Osteocyte (in vitro differentiated cells): Measurements from ENCODE around the gene VASP. TPM values are rescaled to one million over a fixed set of nuclear protein-coding genes. Genes with fewer than 3 reads are reported as not detected.

Source experiments
- DNase-seq: peaks from one replicate; pipeline ENCODE4 v3.0.0; 2021; ENCODE audit warnings: mixed read lengths; ENCODE audit not compliant: unreplicated experiment; ENCODE audit errors: extremely low spot score
- H3K27ac Mint-ChIP-seq: one replicate; pipeline ENCODE4 v1.8.0; 2021; ENCODE audit warnings: mild to moderate bottlenecking, mixed read lengths; ENCODE audit not compliant: unreplicated experiment
- H3K27me3 Mint-ChIP-seq: one replicate; pipeline ENCODE4 v1.8.0; 2021; ENCODE audit warnings: mixed read lengths; ENCODE audit not compliant: unreplicated experiment
- H3K36me3 Mint-ChIP-seq: one replicate; pipeline ENCODE4 v1.8.0; 2021; ENCODE audit warnings: mixed read lengths; ENCODE audit not compliant: unreplicated experiment
- H3K4me1 Mint-ChIP-seq: one replicate; pipeline ENCODE4 v1.8.0; 2021; ENCODE audit warnings: mixed read lengths; ENCODE audit not compliant: unreplicated experiment
- H3K4me3 Mint-ChIP-seq: one replicate; pipeline ENCODE4 v1.8.0; 2021; ENCODE audit warnings: mild to moderate bottlenecking, moderate library complexity, mixed read lengths; ENCODE audit not compliant: unreplicated experiment
- H3K9me3 Mint-ChIP-seq: one replicate; pipeline ENCODE4 v1.8.0; 2021; ENCODE audit warnings: mixed read lengths; ENCODE audit not compliant: unreplicated experiment
- CTCF ChIP-seq: fragments of 200-600 bp; sonication (generic); IDR thresholded peaks from 2 replicates; pipeline ENCODE4 v1.5.0; 2021; ENCODE audit warnings: antibody characterized with exemption, mild to moderate bottlenecking, moderate library complexity
- total RNA-seq: library from RNA; stranded (reverse); gene quantifications from 2 replicates; pipeline ENCODE4 v1.2.1, GENCODE V29; 2021

VASP gene
- total RNA-seq, 1 donor from 2014 or later, result 61.9 TPM

GRCh38 chr19:45542234-45542668, 35.0 kb downstream of the VASP start:
- DNase-seq, result no peak
- Mint-ChIP-seq H3K4me1 (no peaks in the 10 kb centered on the region), H3K27me3 (no peaks in the 10 kb centered on the region), H3K9me3 (no peaks in the 10 kb centered on the region), H3K4me3 (no peak overlapping the region), H3K27ac (no peak overlapping the region), H3K36me3 (no peaks in the 10 kb centered on the region)
- no peak for TF ChIP-seq CTCF

GRCh38 chr19:45547211-45547770, 40.0 kb downstream of the VASP start:
- Mint-ChIP-seq H3K36me3 (peaks cover 2% of the 10 kb centered on the region), H3K4me1 (peaks cover 5% of the 10 kb centered on the region), H3K27ac (no peak overlapping the region), H3K4me3 (no peak overlapping the region), H3K9me3 (no peaks in the 10 kb centered on the region), H3K27me3 (no peaks in the 10 kb centered on the region)
- no peak for DNase-seq
- no peak for TF ChIP-seq CTCF

- Mint-ChIP-seq H3K36me3 (peaks cover 5% of the 10 kb centered on the region), H3K4me1 (peaks cover 5% of the 10 kb centered on the region), H3K27ac (peak overlapping the region; percentile 44), H3K4me3 (no peak overlapping the region), H3K9me3 (no peaks in the 10 kb centered on the region), H3K27me3 (no peaks in the 10 kb centered on the region)
- TF ChIP-seq CTCF, result no peak
- no peak for DNase-seq
Observed at GRCh38 chr19:45547965-45548609, 40.8 kb downstream of the VASP start.

- no peak for DNase-seq
Observed at GRCh38 chr19:45553464-45553863, 46.2 kb downstream of the VASP start.

More at GRCh38 chr19:45553464-45553863, 46.2 kb downstream of the VASP start:
- H3K4me3 Mint-ChIP-seq, result no peak overlapping the region
- H3K36me3 Mint-ChIP-seq, result peaks cover 5% of the 10 kb centered on the region
- no peaks in the 10 kb centered on the region for H3K9me3 Mint-ChIP-seq
- H3K4me1 Mint-ChIP-seq, result peaks cover under 1% of the 10 kb centered on the region
- H3K27ac Mint-ChIP-seq, result no peak overlapping the region
- no peak for TF ChIP-seq CTCF
- no peaks in the 10 kb centered on the region for H3K27me3 Mint-ChIP-seq
